CD4-positive, alpha-beta T cell treated with Interleukin-2 at 100 ng/mL for 4 hours (primary cell): ENCODE measurements around the gene FAM76B.

Experiments
- DNase-seq: peaks from one replicate; pipeline ENCODE4 v3.0.0-alpha.2; 2020; ENCODE audit warnings: low spot score

The FAM76B gene

GRCh38 chr11:95792200-95792599, 2.6 kb upstream of the FAM76B start:
- DNase-seq, result no peak

GRCh38 chr11:95791709-95792033, 2.1 kb upstream of the FAM76B start:
- DNase-seq, result no peak

- DNase-seq, result peak; percentile 44
Observed at GRCh38 chr11:95790933-95791708, 1.5 kb upstream of the FAM76B start.

DNA sequence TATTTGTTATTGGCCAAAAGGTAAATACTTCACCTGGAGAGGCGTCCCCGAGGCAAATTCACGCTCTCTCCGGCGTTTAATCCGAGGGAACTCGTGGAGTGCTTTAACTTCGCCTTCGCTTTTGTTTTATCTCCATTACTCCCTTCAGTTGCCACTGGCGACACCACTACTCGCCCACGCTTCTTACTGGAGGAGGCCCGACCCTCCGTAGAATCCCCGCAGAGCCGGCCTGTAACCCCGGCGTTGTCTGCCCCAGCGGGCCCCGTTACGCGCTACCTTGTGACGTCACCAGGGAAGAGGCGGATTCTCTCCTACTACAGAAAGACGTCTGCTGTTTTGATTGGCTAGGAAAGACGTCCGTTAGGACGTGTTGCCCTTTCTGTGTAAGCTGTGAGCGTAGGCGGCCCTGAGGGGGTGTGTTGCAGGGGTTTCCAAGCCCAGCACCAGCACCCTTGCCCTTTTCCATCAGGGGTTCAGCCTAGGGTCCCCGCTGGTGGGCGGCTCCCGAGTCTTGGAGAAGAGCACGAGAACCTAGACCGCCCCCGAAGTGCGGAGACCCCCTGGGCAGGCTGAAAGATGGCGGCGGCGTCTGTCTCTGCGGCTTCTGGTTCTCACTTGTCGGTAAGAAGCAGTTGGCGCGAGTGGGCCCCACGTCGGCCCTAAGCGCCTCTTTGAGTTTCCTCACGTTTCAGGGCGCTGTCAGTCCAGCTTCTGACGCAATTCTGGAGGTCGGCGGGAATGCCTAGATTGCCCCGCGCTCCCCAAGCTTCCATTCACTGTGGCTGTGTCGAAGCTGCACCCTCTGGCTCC, 746 bp upstream of the FAM76B start, which contains the start of gene CEP57:
TSS of gene CEP57 (plus strand) at position 376 of the 810 bp plus-strand sequence. CDS start at position 577, 201 bp downstream.
- DNase-seq, result peak; percentile 97

DNA sequence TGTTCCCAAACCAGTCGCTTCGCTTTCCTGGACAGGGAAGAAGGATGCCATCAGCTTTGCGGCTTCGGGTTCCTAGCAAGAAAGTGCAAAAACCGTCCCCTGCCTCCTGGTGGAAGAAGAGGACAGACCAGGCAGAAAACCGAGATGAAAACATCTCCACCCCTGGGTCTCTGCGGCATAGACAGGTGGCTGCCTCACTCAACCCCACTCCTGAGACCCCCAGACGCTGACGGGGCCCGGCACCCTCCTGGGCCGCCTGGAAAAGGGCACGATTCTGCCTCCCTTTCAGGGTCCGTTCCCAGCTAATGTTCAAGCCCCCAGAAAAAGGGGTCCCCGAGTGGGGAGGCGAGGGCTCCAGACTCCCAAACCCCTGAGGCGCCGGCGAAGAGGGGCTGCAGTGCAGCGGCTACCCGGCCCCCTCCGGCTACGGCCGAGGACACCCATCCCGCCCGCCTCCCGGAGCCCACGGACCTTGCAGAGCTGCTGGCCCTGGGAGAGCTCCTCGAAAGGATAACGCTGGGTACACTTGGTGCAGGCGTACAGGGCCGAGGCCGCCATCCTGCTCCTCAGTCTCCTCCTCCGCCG, 569 bp downstream of the FAM76B start:
- DNase-seq, result peak; percentile 25

- DNase-seq, result no peak
Observed at GRCh38 chr11:95780544-95780943, 9.0 kb downstream of the FAM76B start.

DNA sequence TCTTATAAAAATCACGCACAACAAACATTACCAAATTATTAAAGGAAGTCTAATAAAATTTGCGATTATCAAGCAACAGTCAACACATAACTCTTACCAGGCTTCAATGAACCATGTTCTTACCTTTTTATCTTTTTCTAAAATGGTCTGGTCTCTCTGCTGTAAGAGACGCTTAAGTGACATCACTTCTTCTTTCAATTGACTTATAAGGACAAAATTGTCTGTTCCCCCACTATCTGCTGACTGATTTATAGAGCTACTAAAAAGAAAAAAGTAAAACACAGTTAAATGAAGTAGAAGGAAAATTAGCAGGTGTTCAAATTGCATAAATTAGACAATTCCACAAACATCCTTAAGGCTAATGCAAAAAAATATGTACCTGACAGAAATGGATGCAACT, 10.9 kb downstream of the FAM76B start:
- DNase-seq, result no peak

DNA sequence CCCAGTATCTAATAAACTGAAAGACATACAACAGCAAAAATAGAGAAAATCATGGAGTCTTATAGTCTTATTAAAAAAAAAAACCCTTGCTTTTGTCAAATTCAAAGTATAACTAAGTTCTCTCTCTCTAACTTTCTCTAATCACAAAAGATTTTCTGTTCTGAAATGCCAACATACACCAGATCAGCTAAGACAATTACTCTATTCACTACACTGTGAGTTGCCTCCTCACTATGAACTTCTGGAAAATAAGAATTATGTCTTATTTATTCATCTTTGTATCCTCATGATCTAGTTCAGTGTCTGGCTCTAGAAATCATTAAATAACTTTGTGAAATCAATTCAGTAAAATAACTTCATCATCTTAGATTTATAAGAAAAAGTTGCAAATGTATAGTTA, 12.7 kb downstream of the FAM76B start:
- DNase-seq, result no peak

DNA sequence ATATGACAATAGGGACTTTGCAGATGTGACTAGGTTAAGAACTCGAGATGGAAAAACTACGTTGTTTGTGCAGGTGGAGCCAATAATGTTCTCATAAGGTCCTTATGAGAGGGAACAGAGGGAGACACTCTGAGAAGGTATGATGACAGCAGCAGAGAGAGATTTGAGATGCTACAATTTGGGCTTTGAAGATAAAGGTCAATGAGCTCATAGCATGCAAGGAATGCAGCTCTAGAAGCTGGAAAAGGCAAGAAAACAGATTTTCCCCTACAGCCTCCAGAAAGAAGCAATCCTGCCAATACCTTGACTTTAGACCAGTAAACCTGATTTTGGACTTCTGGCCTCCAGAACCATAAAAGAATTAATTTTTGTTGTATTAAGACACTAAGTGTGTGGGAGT, 21.1 kb downstream of the FAM76B start:
- DNase-seq, result no peak

DNA sequence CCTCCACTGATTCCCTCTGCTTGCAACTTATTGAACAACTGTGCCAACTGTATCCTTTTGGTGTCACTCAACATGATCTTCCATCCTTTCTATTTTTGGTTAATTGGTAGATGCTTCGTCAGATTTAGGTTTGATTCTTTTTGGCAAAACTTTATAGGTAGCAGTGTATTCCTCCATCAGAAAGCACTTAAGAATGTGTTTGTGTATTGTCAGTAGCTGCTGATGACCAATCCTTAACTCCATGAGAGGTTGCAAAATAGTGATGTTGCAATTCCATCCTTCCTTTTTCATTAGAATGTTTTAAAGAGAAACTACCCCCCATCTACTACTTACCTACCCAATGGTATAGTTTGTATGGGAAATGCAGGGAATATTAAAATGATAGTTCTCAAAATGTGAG, 22.1 kb downstream of the FAM76B start:
- DNase-seq, result no peak

GRCh38 chr11:95766701-95767100, 22.9 kb downstream of the FAM76B start:
- no peak for DNase-seq

GRCh38 chr11:95764267-95764898, 25.2 kb downstream of the FAM76B start:
- DNase-seq, result peak; percentile 75

DNA sequence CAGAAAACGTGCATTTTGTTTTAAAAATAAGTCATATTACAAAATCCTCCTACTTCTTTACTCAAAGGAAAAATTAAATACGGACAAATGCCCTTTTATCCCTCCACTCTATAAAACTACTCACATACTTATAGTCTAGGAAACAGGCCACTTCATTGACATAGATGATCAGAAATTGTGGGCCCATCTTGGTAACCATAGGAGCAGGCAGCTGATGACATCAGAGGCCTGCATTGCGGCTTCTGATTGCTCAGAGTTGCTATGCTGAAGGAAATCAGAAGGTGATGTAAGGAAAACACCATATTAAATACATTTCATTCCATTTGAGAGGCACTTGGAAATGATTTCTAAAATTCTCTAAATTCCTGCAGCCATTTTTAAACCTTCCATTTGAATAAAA, 27.0 kb downstream of the FAM76B start:
- no peak for DNase-seq

DNA sequence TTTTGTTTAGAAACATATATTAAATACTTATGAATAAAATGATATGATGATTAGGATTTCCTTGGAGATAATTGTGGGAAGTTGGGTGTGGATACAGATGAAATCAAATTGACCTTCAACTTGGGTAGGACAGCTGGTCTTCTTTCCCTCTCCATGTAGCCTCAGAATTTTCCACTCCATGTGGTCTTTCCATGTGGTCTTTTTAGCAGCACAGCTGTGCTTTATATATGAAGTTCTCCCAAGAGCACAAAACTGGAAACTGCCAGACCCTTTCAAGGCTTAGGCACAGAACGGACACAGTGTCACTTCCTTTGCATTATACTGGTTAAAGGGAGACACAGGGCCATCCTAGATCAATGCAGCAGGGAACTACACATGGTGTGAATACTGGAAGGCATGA, 28.6 kb downstream of the FAM76B start:
- DNase-seq, result no peak

GRCh38 chr11:95751515-95751914, 38.1 kb downstream of the FAM76B start:
- DNase-seq, result no peak

GRCh38 chr11:95750101-95750500, 39.5 kb downstream of the FAM76B start:
- DNase-seq, result no peak

DNA sequence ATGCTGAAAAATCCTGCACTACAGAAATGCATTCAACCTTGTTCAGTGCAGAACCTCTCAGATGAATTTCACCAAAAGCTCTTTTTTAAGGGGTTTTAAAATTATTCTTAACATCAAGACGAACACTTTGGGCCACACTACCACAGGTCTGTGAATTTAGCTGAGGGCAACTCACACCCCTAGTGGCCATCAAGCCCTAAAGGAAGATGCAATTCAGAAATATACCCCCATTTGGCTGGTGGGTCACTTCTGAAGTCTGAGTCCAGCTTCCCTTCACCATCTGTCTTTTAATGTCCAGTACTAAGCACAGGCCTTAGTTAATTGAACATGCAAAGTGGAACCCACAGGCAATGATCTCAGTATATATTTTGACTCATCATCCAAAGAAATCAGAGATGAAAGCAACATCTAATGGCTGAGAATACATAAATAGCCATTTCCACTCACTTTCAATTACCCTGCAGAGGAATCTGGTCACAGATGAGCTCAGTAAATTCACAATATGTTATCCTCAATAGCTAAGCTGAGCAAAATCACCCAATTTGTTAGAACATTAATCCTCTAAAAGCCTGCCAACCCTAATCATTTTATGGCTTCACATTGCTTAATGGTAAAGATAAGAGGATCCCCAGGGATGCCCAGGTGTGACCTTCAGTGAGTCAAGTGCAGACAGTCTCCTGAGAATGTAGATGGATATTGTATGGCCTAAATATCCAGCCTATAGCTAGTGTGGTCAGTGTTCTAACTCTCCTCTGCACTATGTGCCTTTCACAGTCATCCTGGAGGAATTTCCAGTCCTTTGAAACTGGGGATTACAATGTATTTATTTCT, 50.3 kb downstream of the FAM76B start:
- no peak for DNase-seq

GRCh38 chr11:95736809-95737208, 52.8 kb downstream of the FAM76B start:
- no peak for DNase-seq

- DNase-seq, result no peak
Observed at GRCh38 chr11:95736355-95736754, 53.2 kb downstream of the FAM76B start.

DNA sequence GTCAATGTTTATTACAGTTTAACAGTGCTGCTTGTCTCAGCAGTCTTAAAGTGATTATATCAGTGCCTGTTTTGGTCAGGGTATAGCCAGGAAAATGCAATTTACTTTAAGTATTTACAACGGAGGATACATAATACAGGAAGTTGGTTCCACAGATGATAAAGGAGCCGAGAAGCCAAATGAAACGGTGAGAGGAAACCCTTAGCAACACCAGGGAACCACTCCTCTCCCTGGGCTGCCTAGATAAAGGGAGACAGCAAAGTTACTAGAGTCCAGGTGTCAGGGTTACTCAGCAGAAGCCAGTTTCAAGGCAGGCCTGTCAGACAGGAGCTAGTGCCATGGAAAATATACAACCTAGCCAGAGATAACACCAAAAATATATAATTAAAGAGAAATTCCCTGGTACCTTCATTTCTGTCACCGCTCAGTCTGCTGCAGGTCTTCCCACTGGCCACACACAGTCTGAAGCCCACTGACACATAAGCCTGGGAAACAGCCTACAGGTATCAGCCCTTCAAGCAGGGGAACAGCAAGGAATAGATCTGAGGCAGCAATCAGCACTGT, 55.5 kb downstream of the FAM76B start:
- DNase-seq, result no peak

- DNase-seq, result no peak
Observed at GRCh38 chr11:95732930-95733602, 56.5 kb downstream of the FAM76B start.
